AG10803 (cell line): Measurements from ENCODE around the gene LYPD1.

Experiments used
- DNase-seq: peaks from one replicate; pipeline ENCODE4 v3.0.0; 2010; ENCODE audit warnings: low read depth
- H3K4me3 ChIP-seq: 2 replicates; pipeline ENCODE4 v1.5.1; 2011; ENCODE audit warnings: mild to moderate bottlenecking, low read length, control low read depth
- TF ChIP-seq, protein P1 (sequence below): conservative IDR thresholded peaks from 2 replicates; pipeline ENCODE4 v1.5.1; 2011; ENCODE audit warnings: mild to moderate bottlenecking, low read length, control low read depth, inconsistent platforms

LYPD1 gene

GRCh38 chr2:132654335-132654734 lies 15.7 kb downstream of the LYPD1 start:
- TF ChIP-seq, protein P1, sequence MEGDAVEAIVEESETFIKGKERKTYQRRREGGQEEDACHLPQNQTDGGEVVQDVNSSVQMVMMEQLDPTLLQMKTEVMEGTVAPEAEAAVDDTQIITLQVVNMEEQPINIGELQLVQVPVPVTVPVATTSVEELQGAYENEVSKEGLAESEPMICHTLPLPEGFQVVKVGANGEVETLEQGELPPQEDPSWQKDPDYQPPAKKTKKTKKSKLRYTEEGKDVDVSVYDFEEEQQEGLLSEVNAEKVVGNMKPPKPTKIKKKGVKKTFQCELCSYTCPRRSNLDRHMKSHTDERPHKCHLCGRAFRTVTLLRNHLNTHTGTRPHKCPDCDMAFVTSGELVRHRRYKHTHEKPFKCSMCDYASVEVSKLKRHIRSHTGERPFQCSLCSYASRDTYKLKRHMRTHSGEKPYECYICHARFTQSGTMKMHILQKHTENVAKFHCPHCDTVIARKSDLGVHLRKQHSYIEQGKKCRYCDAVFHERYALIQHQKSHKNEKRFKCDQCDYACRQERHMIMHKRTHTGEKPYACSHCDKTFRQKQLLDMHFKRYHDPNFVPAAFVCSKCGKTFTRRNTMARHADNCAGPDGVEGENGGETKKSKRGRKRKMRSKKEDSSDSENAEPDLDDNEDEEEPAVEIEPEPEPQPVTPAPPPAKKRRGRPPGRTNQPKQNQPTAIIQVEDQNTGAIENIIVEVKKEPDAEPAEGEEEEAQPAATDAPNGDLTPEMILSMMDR: no peak
- DNase-seq: no peak
- H3K4me3 ChIP-seq: no peak overlapping the region

- no peak overlapping the region for H3K4me3 ChIP-seq
- DNase-seq: no peak
- TF ChIP-seq, protein P1: no peak
Observed at GRCh38 chr2:132652474-132652873, 17.5 kb downstream of the LYPD1 start.

DNA sequence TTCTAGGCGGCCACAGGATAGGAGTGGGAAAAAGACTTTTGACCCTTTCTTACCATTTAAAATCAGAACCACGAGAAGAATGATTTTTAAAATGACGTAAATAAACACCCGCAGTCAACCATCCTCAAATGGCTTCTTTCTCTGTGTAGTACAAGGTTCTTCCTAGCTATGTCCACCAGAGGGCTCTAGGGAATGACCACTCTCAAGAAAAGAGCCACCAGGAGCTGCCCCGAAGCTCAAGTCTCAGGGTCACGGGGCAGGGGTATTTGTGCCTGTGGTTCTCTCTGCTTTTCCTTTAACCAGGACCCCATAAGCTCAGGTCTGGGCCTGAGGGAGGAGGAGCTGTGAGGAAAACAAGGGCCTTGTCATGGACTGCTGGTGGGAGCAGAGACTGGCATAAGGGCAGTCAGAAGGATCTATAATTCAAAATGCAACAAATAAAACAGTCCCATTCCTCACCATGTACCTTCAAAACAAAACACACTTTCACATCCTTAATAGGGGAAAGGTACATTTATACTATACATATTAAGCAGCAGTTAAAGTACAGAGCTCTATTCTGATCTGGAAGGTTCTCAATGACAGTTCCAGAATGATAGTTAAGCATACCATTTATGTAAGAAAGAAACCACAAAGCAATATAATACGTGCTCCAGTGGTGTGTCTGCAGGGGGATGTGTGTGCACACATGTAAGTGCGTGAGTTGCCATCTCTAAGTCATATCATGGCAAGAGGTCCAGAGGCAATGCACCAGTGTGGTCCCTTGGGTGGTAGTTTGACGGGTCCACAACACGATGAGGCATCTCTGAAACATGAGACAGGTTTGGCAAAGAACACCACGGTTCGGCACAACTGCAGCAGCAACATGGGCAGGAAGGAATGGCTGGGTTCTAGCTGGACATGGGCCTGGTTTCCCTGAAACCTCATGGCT lies 18.6 kb downstream of the LYPD1 start:
- peak; percentile 66 for DNase-seq
- H3K4me3 ChIP-seq: no peak overlapping the region
- TF ChIP-seq, protein P1: peak; percentile 93

DNA sequence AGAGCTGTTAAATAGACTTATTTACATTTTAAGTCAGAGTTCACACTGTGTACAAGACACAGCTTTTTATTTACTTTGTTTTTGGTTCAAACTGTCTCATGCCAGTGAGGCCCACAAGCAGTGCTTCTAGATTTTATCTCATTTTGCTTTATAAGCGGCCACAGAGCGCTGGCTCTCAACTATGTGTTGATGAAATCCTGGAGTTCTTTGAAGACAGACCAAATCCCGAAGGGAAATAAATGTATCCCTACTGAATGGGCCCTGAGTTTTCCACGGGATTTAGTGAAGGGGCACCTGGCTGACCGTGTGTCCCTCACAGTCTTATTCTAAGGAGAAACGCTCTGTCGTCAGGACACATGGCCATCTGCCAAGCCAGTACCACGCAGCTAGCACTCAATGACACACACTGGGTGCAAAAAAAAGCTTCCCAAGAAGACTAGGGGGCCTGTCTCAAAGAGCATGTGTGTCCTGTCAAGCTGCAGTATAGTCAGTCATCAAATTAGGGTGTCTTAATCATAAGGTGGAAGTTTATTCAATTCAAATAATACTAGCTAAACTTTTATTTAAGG lies 23.4 kb downstream of the LYPD1 start:
- H3K4me3 ChIP-seq: no peak overlapping the region
- TF ChIP-seq, protein P1: no peak
- no peak for DNase-seq

GRCh38 chr2:132645722-132646539 lies 24.1 kb downstream of the LYPD1 start:
- TF ChIP-seq, protein P1: no peak
- no peak overlapping the region for H3K4me3 ChIP-seq
- no peak for DNase-seq

DNA sequence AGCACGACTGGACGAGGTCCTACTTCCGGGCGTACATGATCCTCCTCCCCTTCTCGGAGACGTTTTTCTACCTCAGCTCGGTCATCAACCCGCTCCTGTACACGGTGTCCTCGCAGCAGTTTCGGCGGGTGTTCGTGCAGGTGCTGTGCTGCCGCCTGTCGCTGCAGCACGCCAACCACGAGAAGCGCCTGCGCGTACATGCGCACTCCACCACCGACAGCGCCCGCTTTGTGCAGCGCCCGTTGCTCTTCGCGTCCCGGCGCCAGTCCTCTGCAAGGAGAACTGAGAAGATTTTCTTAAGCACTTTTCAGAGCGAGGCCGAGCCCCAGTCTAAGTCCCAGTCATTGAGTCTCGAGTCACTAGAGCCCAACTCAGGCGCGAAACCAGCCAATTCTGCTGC lies 24.8 kb downstream of the LYPD1 start:
- peak overlapping the region; percentile 24; the same call in 1 of the 2 replicates for H3K4me3 ChIP-seq
- DNase-seq: no peak
- TF ChIP-seq, protein P1: no peak
